Choroid plexus epithelial cell (primary cell): Measurements from ENCODE around the gene CNTN5.

ENCODE experiments used
- DNase-seq: peaks from one replicate; pipeline ENCODE4 v3.0.0-alpha.2; 2010; ENCODE audit warnings: low read depth
- H3K4me3 ChIP-seq: 2 replicates; pipeline ENCODE4 v1.5.1; 2011; ENCODE audit warnings: low read depth, mild to moderate bottlenecking, control low read depth, low read length, moderate library complexity
- CTCF ChIP-seq: conservative IDR thresholded peaks from 2 replicates; pipeline ENCODE4 v1.5.1; 2011; ENCODE audit warnings: low read depth, mild to moderate bottlenecking, control low read depth, inconsistent platforms, low read length, moderate library complexity

Gene CNTN5

GRCh38 chr11:100404907-100405306 is 1384.2 kb downstream of the CNTN5 start:
- no peak for TF ChIP-seq CTCF
- no peak for DNase-seq
- no peak overlapping the region for H3K4me3 ChIP-seq
